Eye (tissue), 1 donor: ENCODE measurements around the gene ALDH6A1.
A peak's percentile ranks its signal among the peaks of the same experiment; 100 is the strongest.
"Not testable (repeated sequence)": the region's sequence is repeated elsewhere in the genome, so short reads cannot be mapped to it uniquely, and the experiment has no call there.

Experiments used
- DNase-seq: peaks from one replicate; pipeline ENCODE4 v3.0.0-alpha.2; 2015

The ALDH6A1 gene

GRCh38 chr14:74084277-74085046 is at the start of gene ALDH6A1, which contains the start of gene LIN52:
TSS of gene ALDH6A1 (minus strand) at chr14:74084453. CDS start at chr14:74084394, 59 bp downstream.
TSS of gene LIN52 (plus strand) at chr14:74084956. CDS start at chr14:74084975, 19 bp downstream.
- peak; percentile 100 for DNase-seq

- no peak for DNase-seq
These were observed 43.4 kb upstream of the ALDH6A1 start for GRCh38 chr14:74127634-74128033.

- DNase-seq: no peak
These were observed 42.2 kb upstream of the ALDH6A1 start for GRCh38 chr14:74126315-74127013.

- DNase-seq: not testable (repeated sequence)
These were observed 41.2 kb upstream of the ALDH6A1 start for GRCh38 chr14:74125487-74125886.

DNA sequence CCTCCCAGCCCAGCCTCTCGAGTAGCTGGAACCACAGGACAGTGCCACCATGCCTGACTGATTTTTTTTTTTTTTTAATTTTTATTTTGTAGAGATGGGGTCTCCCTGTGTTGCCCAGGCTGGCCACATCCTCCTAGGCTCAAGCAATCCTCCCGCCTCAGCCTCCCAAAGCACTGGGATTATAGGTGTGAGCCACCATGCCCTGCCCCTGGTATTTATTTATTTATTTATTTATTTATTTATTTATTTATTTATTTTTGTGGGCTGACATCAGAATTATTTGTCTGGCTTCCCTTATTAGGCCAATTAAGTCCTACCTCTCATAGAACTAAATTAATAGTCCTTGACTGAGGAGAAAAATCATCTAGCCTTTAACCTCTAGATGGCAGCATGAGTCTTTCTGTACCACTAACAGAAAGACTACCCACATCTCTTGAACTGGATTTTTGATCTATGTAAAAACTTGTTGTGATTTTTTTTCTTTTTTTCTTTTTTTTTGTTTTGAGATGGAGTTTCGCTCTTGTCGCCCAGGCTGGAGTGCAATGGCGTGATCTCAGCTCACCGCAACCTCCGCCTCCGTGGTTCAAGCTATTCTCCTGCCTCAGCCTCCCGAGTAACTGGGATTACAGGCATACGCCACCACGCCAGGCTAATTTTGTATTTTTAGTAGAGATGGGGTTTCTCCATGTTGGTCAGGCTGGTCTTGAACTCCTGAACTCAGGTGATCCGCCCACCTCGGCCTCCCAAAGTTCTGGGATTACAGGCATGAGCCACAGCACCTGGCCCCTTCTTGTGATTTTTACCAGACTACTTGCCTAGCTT is 27.4 kb upstream of the ALDH6A1 start:
- peak; percentile 87 for DNase-seq

DNA sequence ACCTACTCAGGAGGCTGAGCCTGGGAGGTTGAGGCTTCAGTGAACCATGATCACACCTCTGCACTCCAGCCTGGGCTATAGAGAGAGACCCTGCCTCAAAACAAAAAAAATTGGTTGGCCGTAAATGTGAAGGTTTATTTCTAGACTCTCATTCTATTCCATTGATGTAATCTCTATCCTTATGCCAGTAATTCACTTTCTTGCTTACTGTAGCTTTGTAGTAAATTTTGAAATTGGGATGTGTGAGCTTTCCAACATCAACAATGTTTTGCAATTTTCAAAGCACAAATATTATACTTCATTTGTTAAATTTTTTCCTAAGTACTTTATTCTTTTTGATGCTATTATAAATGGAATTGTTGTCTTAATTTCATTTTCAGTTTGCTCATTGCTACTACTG is 25.1 kb upstream of the ALDH6A1 start:
- no peak for DNase-seq

GRCh38 chr14:74105381-74105780 is 21.1 kb upstream of the ALDH6A1 start:
- DNase-seq: no peak

DNA sequence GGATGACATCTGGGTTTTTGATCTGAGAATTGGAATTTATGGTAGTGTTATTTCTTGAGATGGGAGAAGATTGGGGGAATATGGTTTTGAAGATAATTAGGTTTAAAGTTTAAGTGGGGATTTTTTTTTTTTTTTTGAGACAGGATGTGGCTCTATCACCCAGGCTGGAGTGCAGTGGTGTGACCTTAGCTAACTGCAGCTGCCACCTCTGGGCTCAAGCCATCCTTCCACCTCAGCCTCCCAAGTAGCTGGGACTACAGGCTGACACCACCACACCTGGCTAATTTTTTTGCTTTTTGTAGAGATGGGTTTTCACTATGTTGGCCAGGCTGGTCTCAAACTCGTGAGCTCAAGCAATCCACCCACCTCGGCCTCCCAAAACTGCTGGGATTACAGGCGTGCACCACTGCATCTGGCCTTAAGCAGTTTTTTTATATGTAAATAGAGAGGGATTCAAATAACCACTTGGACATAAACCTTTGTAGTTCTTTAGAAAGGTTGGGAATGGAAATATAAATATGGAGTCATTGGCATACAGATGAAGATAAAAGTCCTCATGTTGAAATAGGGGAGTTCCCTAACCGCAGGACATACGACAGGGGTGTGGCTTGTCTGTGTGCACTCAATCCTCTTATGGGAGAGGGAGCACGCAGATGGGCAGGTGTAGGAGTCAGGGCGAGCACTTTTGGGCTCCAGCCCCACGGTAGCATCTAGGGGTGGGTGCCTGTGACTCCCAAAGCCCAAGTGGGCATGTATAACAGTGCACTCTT is 5.2 kb upstream of the ALDH6A1 start:
- no peak for DNase-seq

GRCh38 chr14:74085828-74086227 is 1.6 kb upstream of the ALDH6A1 start:
- DNase-seq: no peak

- no peak for DNase-seq
These were observed 889 bp upstream of the ALDH6A1 start for GRCh38 chr14:74085047-74085637.

- no peak for DNase-seq
These were observed 423 bp downstream of the ALDH6A1 start for GRCh38 chr14:74083784-74084276.

GRCh38 chr14:74083161-74083560 is 1.1 kb downstream of the ALDH6A1 start:
- DNase-seq: no peak

- DNase-seq: no peak
These were observed 2.8 kb downstream of the ALDH6A1 start for GRCh38 chr14:74081491-74081890.

GRCh38 chr14:74080820-74081460 is 3.3 kb downstream of the ALDH6A1 start:
- no peak for DNase-seq

- DNase-seq: no peak
These were observed 6.9 kb downstream of the ALDH6A1 start for GRCh38 chr14:74077401-74077800.

- DNase-seq: no peak
These were observed 18.3 kb downstream of the ALDH6A1 start for GRCh38 chr14:74065746-74066575.

- DNase-seq: no peak
These were observed 19.4 kb downstream of the ALDH6A1 start for GRCh38 chr14:74064883-74065282.

DNA sequence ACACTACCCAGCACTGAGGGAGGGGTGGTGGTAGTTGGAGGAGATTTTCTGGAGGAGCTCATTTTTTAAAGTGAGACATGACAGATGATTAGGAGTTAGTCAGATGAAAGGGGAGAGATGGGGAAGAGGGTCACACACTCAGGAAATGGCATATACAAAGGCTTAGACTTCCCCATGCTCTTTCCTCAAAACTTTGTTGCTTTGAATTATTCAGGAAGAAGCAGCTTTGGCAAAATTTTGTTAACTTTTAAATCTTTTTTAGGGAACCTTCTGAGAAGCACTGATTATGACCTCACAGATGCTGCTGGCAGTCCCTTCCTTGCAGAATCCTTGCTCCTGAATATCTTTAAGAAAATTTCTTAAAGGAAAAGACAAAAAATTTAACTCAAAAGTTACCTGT is 19.8 kb downstream of the ALDH6A1 start:
- DNase-seq: no peak

DNA sequence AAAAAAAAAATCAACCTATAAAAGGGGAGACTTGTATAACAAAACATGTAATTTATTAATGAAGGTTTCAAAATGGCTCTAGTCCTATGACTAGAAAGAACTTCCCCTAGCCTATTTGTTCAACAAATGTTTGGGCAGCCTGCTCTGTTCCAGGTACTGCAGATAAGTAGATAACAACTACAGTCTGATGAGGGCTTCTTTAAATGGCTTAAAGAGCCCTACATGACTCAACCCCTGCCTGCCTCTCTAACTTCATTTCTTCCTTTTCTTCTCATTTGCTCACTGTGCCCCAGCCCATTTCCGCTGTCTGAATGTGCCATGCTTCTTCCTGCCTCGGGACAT is 21.5 kb downstream of the ALDH6A1 start:
- no peak for DNase-seq

GRCh38 chr14:74049876-74050495 is 34.3 kb downstream of the ALDH6A1 start:
- no peak for DNase-seq
